ENCODE data around the gene PDK2. TPM values are rescaled to one million over a fixed set of nuclear protein-coding genes. Genes with fewer than 3 reads are reported as not detected.
A peak's percentile ranks its signal among the peaks of the same experiment; 100 is the strongest.

The PDK2 gene
- total and polyA plus RNA-seq, 10 of the 15 experiments (the other 5 are each of a cell fraction or from before 2014, with no cell fraction given), result 0.98 to 22.6 (median 12.3) TPM

GRCh38 chr17:50148226-50149090 lies 53.3 kb downstream of the PDK2 start (continued):
- TF ChIP-seq, protein P1, sequence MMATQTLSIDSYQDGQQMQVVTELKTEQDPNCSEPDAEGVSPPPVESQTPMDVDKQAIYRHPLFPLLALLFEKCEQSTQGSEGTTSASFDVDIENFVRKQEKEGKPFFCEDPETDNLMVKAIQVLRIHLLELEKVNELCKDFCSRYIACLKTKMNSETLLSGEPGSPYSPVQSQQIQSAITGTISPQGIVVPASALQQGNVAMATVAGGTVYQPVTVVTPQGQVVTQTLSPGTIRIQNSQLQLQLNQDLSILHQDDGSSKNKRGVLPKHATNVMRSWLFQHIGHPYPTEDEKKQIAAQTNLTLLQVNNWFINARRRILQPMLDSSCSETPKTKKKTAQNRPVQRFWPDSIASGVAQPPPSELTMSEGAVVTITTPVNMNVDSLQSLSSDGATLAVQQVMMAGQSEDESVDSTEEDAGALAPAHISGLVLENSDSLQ (IDR thresholded peaks at IDR 0.05), result 0 out of 2 replicates have a peak, but pooled peaks have one; percentile 6

- under 1% methylated on average over 28 of the region's 30 CpGs for WGBS (ENCODE audit: insufficient coverage, insufficient replicate concordance, low lambda C conversion rate, missing lambda C conversion rate)
- Histone ChIP-seq H3K9me3 (replicated peaks; ENCODE audit: control insufficient read depth, insufficient read depth, low read length) (no peaks in the 10 kb centered on the region), H3K27me3 (replicated peaks in 1 of 2; ENCODE audit: control insufficient read depth in 2 of 2, insufficient read depth in 2 of 2, low read length in 1 of 2) (no peaks in the 10 kb centered on the region), H3K79me2 (ENCODE audit: control insufficient read depth, insufficient read depth, low read length) (peaks cover 76% of the 10 kb centered on the region), H3K27ac (ENCODE audit: control insufficient read depth, insufficient read depth) (peak overlapping the region; percentile 89), H4K20me1 (ENCODE audit: control insufficient read depth, insufficient read depth) (no peaks in the 10 kb centered on the region; the same call in none of the 2 replicates), H3K4me3 (peak overlapping the region; percentile 95), H2AFZ (ENCODE audit: control insufficient read depth, low read depth, low read length) (no peak overlapping the region), H3K4me1 (ENCODE audit: control insufficient read depth, insufficient read depth, low read length) (peaks cover 50% of the 10 kb centered on the region), H3K9ac (ENCODE audit: control insufficient read depth, insufficient read depth, low read length) (peak overlapping the region; percentile 88), H3K36me3 (ENCODE audit: control insufficient read depth in 2 of 2, insufficient read depth in 2 of 2, low read length in 1 of 2) (peaks cover 9 to 18% of the 10 kb centered on the region in 2 experiments), H3K4me2 (ENCODE audit: control insufficient read depth, insufficient read depth) (peak overlapping the region; percentile 44; the same call in 1 of the 2 replicates)
- TF ChIP-seq TCF3 (IDR thresholded peaks at IDR 0.05; ENCODE audit: borderline replicate concordance, insufficient read depth, low read depth, low read length) (no peak), NFXL1 (IDR thresholded peaks at IDR 0.05; ENCODE audit: borderline replicate concordance) (peak; percentile 90; the same call in 1 of the 2 replicates), YY1 (IDR thresholded peaks at IDR 0.05; ENCODE audit: low read depth, low read length) (peak; percentile 28; the same call in 1 of the 2 replicates), SRF (IDR thresholded peaks at IDR 0.05; ENCODE audit: low read depth in 2 of 2, low read length in 2 of 2) (peak in 1 of 2 experiments; percentile 40; a peak in 1 of 4 replicates), TAF1 (IDR thresholded peaks at IDR 0.05; ENCODE audit: borderline replicate concordance, low read depth, low read length) (peak; percentile 7; the same call in 1 of the 2 replicates)
- TF ChIP-seq, protein P2, sequence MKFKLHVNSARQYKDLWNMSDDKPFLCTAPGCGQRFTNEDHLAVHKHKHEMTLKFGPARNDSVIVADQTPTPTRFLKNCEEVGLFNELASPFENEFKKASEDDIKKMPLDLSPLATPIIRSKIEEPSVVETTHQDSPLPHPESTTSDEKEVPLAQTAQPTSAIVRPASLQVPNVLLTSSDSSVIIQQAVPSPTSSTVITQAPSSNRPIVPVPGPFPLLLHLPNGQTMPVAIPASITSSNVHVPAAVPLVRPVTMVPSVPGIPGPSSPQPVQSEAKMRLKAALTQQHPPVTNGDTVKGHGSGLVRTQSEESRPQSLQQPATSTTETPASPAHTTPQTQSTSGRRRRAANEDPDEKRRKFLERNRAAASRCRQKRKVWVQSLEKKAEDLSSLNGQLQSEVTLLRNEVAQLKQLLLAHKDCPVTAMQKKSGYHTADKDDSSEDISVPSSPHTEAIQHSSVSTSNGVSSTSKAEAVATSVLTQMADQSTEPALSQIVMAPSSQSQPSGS (IDR thresholded peaks at IDR 0.05; ENCODE audit: low read length), result no peak
- ChIA-PET POLR2A (interaction anchor here (1.1 to 2.7 kb wide), 5 partner anchors 9 to 160 kb away, joined by 3 to 18 read pairs (median 4); no protein-coding TSS in a partner anchor), SMC1A (ENCODE audit: uncharacterized antibody, unreplicated experiment) (interaction anchor here (1.0 to 2.2 kb wide), 3 partner anchors 10 to 51 kb away, joined by 3 to 8 read pairs (median 7); no protein-coding TSS in a partner anchor), RAD21 (ENCODE audit: unreplicated experiment) (interaction anchor here (0.6 to 2.9 kb wide), 6 partner anchors 12 to 503 kb away, joined by 3 to 19 read pairs (median 5); partner anchors contain the start of gene SAMD14), CTCF (interaction anchor here (1.4 to 9.3 kb wide), 3 partner anchors 12 to 21 kb away, joined by 7 to 99 read pairs (median 15); no protein-coding TSS in a partner anchor)
- FAIRE-seq (no peak), ATAC-seq (no peak), DNase-seq (ENCODE audit: low read depth, low spot score) (no peak)
- intact Hi-C loops (cut with micrococcal nuclease; ENCODE audit: unreplicated experiment) (loop anchor here (5.0 kb wide), 1 partner anchor 52 kb away; the partner anchor contains the start of gene PDK2), in situ Hi-C loops (cut with MboI) (no loop called here)
- BruUV-seq (replicated peaks), result no TSS peak
These were observed 53.9 kb downstream of the PDK2 start for GRCh38 chr17:50149091-50149416.
